ENCODE measurements around the gene DPF3. TPM values are rescaled to one million over a fixed set of nuclear protein-coding genes. Genes with fewer than 3 reads are reported as not detected.

DPF3 gene
- total and polyA plus RNA-seq, 2 of the 13 experiments (the other 11 are each of a cell fraction or from before 2014, with no cell fraction given) = 0.09 to 0.60 TPM

- no peak for TF ChIP-seq ZNF773 (CRISPR knock-in tag; IDR thresholded peaks at IDR 0.05; ENCODE audit: borderline replicate concordance)
- no peak for TF ChIP-seq BRF2 (CRISPR knock-in tag; IDR thresholded peaks at IDR 0.05)
- no peak for TF ChIP-seq ZNF10 (CRISPR knock-in tag; IDR thresholded peaks at IDR 0.05; ENCODE audit: borderline replicate concordance, low read depth)
- no peak for TF ChIP-seq ZNF704 (CRISPR knock-in tag; IDR thresholded peaks at IDR 0.05; ENCODE audit: borderline replicate concordance)
- no peak for TF ChIP-seq NKX3-1 (CRISPR knock-in tag; IDR thresholded peaks at IDR 0.05)
- TF ChIP-seq ZNF598 (CRISPR knock-in tag; IDR thresholded peaks at IDR 0.05; ENCODE audit: borderline replicate concordance) = no peak
- TF ChIP-seq ZNF589 (CRISPR knock-in tag; conservative IDR thresholded peaks at IDR 0.05) = no peak
- peak; percentile 39; the same call in 1 of the 2 replicates for TF ChIP-seq HMGXB3 (CRISPR knock-in tag; IDR thresholded peaks at IDR 0.05; ENCODE audit: borderline replicate concordance)
- no peak for TF ChIP-seq NFYC (CRISPR knock-in tag; IDR thresholded peaks at IDR 0.05)
- TF ChIP-seq DNMT3B (CRISPR knock-in tag; conservative IDR thresholded peaks at IDR 0.05) = no peak
- TF ChIP-seq ZFY (CRISPR knock-in tag; IDR thresholded peaks at IDR 0.05) = peak; percentile 36; the same call in 1 of the 2 replicates
- TF ChIP-seq CC2D1A (CRISPR knock-in tag; IDR thresholded peaks at IDR 0.05) = no peak
- TF ChIP-seq MIER2 (CRISPR knock-in tag; IDR thresholded peaks at IDR 0.05) = peak; percentile 52; the same call in 1 of the 2 replicates
- TF ChIP-seq JUNB (CRISPR knock-in tag; IDR thresholded peaks at IDR 0.05; ENCODE audit: borderline replicate concordance) = no peak; the same call in 1 of the 2 replicates
- TF ChIP-seq WIZ (CRISPR knock-in tag; IDR thresholded peaks at IDR 0.05) = no peak
- no peak for TF ChIP-seq ZHX1 (CRISPR knock-in tag; IDR thresholded peaks at IDR 0.05; ENCODE audit: low read depth)
- no peak for TF ChIP-seq THYN1 (CRISPR knock-in tag; IDR thresholded peaks at IDR 0.05; ENCODE audit: borderline replicate concordance, low read depth)
- no peak for TF ChIP-seq ZNF678 (CRISPR knock-in tag; IDR thresholded peaks at IDR 0.05)
- peak; percentile 63 for TF ChIP-seq ZNF629 (CRISPR knock-in tag; conservative IDR thresholded peaks at IDR 0.05)
- TF ChIP-seq TOPORS (CRISPR knock-in tag; IDR thresholded peaks at IDR 0.05) = no peak
These were observed 117.1 kb downstream of the DPF3 start (continued) for GRCh38 chr14:72776701-72777261.
